Epidermal melanocyte (primary cell): ENCODE measurements around the gene TPPP.

ENCODE experiments used
- DNase-seq: peaks from one replicate; pipeline ENCODE4 v3.0.0; 2011; ENCODE audit warnings: low spot score; ENCODE audit not compliant: insufficient read length

TPPP gene

GRCh38 chr5:665956-666711 lies 27.0 kb downstream of the TPPP start:
- no peak for DNase-seq

- DNase-seq: no peak
These were observed 27.6 kb downstream of the TPPP start for GRCh38 chr5:665541-665955.

- DNase-seq: no peak
These were observed 28.2 kb downstream of the TPPP start for GRCh38 chr5:664994-665360.

- no peak for DNase-seq
These were observed 28.7 kb downstream of the TPPP start for GRCh38 chr5:664343-664993.

GRCh38 chr5:663436-664342 lies 29.5 kb downstream of the TPPP start:
- no peak for DNase-seq

- no peak for DNase-seq
These were observed 30.3 kb downstream of the TPPP start for GRCh38 chr5:662751-663435.

- no peak for DNase-seq
These were observed 31.0 kb downstream of the TPPP start for GRCh38 chr5:661891-662750.

GRCh38 chr5:660491-661030 lies 32.6 kb downstream of the TPPP start:
- no peak for DNase-seq

GRCh38 chr5:659496-660263 lies 33.5 kb downstream of the TPPP start:
- no peak for DNase-seq

- DNase-seq: no peak
These were observed 35.0 kb downstream of the TPPP start for GRCh38 chr5:658103-658502.

- no peak for DNase-seq
These were observed 35.6 kb downstream of the TPPP start for GRCh38 chr5:657570-657969.

GRCh38 chr5:655406-655805 lies 37.7 kb downstream of the TPPP start:
- no peak for DNase-seq

- no peak for DNase-seq
These were observed 38.9 kb downstream of the TPPP start for GRCh38 chr5:654071-654778.

GRCh38 chr5:652773-653350 lies 40.3 kb downstream of the TPPP start:
- DNase-seq: no peak

- DNase-seq: no peak
These were observed 41.1 kb downstream of the TPPP start for GRCh38 chr5:652023-652515.

GRCh38 chr5:651296-652022 lies 41.7 kb downstream of the TPPP start:
- no peak for DNase-seq

- DNase-seq: no peak
These were observed 45.4 kb downstream of the TPPP start for GRCh38 chr5:647727-648126.

GRCh38 chr5:647311-647710 lies 45.8 kb downstream of the TPPP start:
- DNase-seq: no peak
